Measurements from ENCODE around the gene CYFIP1.

CYFIP1 gene

DNA sequence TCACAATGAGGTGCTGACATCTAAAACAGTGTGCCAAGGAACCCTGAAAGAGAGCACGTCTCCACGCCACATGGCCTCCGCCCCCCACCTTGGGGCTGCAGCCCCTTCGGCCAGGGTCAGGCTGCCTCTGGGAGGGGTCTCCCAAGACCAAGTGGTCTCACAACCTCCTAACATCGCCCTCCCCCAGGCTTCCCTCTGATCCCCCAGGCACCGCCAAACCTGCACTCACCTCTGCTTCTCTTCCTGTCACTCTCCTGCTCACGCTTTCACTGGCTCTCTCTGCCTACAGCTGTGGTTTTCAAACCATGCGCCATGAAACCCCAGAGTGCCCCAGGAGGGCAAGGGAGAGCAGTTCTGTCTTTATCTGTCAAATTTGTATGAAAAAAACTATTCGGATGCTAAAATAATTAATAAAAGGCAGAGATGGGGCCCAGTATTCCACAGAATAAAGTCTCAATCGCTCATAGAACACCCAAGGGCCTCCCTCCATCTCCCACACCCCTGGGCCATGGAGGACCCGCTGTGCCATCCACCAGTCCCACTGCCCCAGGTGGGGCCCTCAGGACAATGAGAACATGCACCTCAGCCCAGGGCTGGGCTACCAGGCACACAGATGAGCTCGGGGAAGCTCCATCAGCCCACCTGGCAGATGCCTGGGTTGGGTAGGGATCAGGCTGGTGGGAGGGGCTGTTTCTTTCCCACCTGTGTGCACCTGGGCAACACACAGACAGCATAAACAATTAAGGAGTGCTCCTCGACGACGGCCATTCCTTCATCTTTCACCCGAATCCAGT lies 21.5 kb downstream of the CYFIP1 start:
- DNase-seq (ENCODE audit: low read depth in 1 of 2, low spot score in 1 of 2), result no peak
- TF ChIP-seq GABPA (IDR thresholded peaks at IDR 0.05; ENCODE audit: low read depth) (no peak), SPI1 (IDR thresholded peaks at IDR 0.05; ENCODE audit: borderline replicate concordance, low read depth) (no peak), POLR2AphosphoS5 (IDR thresholded peaks at IDR 0.05; ENCODE audit: low read depth) (no peak)
- TF ChIP-seq, protein P1, sequence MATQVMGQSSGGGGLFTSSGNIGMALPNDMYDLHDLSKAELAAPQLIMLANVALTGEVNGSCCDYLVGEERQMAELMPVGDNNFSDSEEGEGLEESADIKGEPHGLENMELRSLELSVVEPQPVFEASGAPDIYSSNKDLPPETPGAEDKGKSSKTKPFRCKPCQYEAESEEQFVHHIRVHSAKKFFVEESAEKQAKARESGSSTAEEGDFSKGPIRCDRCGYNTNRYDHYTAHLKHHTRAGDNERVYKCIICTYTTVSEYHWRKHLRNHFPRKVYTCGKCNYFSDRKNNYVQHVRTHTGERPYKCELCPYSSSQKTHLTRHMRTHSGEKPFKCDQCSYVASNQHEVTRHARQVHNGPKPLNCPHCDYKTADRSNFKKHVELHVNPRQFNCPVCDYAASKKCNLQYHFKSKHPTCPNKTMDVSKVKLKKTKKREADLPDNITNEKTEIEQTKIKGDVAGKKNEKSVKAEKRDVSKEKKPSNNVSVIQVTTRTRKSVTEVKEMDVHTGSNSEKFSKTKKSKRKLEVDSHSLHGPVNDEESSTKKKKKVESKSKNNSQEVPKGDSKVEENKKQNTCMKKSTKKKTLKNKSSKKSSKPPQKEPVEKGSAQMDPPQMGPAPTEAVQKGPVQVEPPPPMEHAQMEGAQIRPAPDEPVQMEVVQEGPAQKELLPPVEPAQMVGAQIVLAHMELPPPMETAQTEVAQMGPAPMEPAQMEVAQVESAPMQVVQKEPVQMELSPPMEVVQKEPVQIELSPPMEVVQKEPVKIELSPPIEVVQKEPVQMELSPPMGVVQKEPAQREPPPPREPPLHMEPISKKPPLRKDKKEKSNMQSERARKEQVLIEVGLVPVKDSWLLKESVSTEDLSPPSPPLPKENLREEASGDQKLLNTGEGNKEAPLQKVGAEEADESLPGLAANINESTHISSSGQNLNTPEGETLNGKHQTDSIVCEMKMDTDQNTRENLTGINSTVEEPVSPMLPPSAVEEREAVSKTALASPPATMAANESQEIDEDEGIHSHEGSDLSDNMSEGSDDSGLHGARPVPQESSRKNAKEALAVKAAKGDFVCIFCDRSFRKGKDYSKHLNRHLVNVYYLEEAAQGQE (IDR thresholded peaks at IDR 0.05; ENCODE audit: insufficient replicate concordance, low read depth), result no peak
- TF ChIP-seq, protein P2, sequence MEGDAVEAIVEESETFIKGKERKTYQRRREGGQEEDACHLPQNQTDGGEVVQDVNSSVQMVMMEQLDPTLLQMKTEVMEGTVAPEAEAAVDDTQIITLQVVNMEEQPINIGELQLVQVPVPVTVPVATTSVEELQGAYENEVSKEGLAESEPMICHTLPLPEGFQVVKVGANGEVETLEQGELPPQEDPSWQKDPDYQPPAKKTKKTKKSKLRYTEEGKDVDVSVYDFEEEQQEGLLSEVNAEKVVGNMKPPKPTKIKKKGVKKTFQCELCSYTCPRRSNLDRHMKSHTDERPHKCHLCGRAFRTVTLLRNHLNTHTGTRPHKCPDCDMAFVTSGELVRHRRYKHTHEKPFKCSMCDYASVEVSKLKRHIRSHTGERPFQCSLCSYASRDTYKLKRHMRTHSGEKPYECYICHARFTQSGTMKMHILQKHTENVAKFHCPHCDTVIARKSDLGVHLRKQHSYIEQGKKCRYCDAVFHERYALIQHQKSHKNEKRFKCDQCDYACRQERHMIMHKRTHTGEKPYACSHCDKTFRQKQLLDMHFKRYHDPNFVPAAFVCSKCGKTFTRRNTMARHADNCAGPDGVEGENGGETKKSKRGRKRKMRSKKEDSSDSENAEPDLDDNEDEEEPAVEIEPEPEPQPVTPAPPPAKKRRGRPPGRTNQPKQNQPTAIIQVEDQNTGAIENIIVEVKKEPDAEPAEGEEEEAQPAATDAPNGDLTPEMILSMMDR (IDR thresholded peaks at IDR 0.05; ENCODE audit: insufficient read depth, low read length), result no peak
- Histone ChIP-seq H3K27me3 (ENCODE audit: insufficient read depth, poor library complexity, severe bottlenecking) (no peaks in the 10 kb centered on the region), H3K27ac (replicated peaks) (no peak overlapping the region), H3K4me3 (replicated peaks; ENCODE audit: insufficient read depth, low read length) (no peak overlapping the region)

DNA sequence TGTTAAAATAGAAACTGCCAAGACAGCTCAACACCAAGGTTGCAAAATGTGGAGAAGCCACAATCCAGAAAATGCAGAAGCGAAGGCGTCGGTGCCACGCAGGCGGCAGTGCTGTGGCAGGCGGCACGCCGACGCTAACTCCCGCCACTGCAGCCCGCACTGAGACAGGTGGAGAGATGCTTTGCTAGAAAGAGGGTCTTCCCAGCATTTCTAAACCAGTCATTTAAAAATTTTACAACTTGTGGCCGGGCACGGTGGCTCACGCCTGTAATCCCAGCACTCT lies 23.2 kb downstream of the CYFIP1 start:
- Histone ChIP-seq H3K27ac (replicated peaks) (peak overlapping the region; percentile 24; the same call in 1 of the 2 replicates), H3K4me3 (replicated peaks; ENCODE audit: insufficient read depth, low read length) (no peak overlapping the region), H3K27me3 (ENCODE audit: insufficient read depth, poor library complexity, severe bottlenecking) (no peaks in the 10 kb centered on the region)
- no peak for TF ChIP-seq POLR2AphosphoS5 (IDR thresholded peaks at IDR 0.05; ENCODE audit: low read depth)
- TF ChIP-seq, protein P2 (IDR thresholded peaks at IDR 0.05; ENCODE audit: insufficient read depth, low read length), result no peak
- peak; percentile 63; the same call in 1 of the 2 replicates for TF ChIP-seq SPI1 (IDR thresholded peaks at IDR 0.05; ENCODE audit: borderline replicate concordance, low read depth)
- TF ChIP-seq, protein P1 (IDR thresholded peaks at IDR 0.05; ENCODE audit: insufficient replicate concordance, low read depth), result no peak
- peak in 1 of 2 experiments; percentile 84 for DNase-seq (ENCODE audit: low read depth in 1 of 2, low spot score in 1 of 2)

DNA sequence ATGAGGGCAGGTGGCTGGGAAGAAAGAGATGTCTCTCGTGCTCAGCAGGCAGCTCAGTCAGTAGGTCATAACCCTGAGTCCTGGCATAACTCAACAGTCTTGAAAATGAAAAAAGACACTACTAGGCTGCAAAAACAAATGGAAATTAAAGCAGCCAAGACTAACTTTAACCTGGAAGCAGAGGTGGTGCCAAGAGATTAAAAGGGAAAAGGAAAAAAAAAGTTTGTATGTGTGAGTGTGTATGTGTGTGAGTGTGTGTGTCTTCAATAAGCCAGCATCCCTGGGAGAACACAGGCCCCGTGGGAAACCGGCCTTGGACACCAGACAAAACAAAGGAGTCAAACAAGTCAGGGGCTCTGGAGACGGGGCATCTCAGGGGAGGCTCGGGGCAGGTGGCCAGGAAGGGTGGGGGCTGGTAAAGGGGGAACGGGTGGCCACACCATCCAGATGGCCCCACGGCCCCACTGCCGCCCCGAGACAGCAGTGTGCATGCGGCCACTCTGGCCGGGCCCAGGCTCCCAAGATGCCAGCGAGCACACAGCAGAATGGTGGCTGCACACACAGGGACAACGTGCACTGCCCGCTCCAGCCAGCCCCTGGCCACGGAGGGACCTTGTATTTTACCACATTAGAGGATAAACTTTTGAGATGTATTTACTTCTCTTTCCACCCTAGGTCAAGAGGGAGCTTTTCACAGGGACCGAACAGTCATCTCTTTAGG lies 23.8 kb downstream of the CYFIP1 start:
- TF ChIP-seq, protein P2 (IDR thresholded peaks at IDR 0.05; ENCODE audit: insufficient read depth, low read length), result no peak
- no peak for TF ChIP-seq SPI1 (IDR thresholded peaks at IDR 0.05; ENCODE audit: borderline replicate concordance, low read depth)
- TF ChIP-seq POLR2AphosphoS5 (IDR thresholded peaks at IDR 0.05; ENCODE audit: low read depth), result no peak
- no peak for TF ChIP-seq GABPA (IDR thresholded peaks at IDR 0.05; ENCODE audit: low read depth)
- TF ChIP-seq, protein P1 (IDR thresholded peaks at IDR 0.05; ENCODE audit: insufficient replicate concordance, low read depth), result no peak
- no peak for DNase-seq (ENCODE audit: low read depth in 1 of 2, low spot score in 1 of 2)
- Histone ChIP-seq H3K4me3 (replicated peaks; ENCODE audit: insufficient read depth, low read length) (no peak overlapping the region), H3K27me3 (ENCODE audit: insufficient read depth, poor library complexity, severe bottlenecking) (no peaks in the 10 kb centered on the region), H3K27ac (replicated peaks) (peak overlapping the region; percentile 24)

Data from HL-60 (cell line).